ENCODE results near the gene PAPPA. TPM values are rescaled to one million over a fixed set of nuclear protein-coding genes. Genes with fewer than 3 reads are reported as not detected.

Gene PAPPA
- total and polyA plus RNA-seq, 4 experiments from 2014 or later, result not detected

GRCh38 chr9:116250891-116251290 is 97.3 kb downstream of the PAPPA start:
- Mint-ChIP-seq H3K9me3 (peaks cover 0 to 5% (median 1%) of the 10 kb centered on the region in 8 donors), H3K27me3 (peaks cover 0 to 2% of the 10 kb centered on the region in 2 donors), H3K4me1 (no peaks in the 10 kb centered on the region), H3K4me3 (no peak overlapping the region), H3K27ac (no peak overlapping the region), H3K36me3 (no peaks in the 10 kb centered on the region)
- DNase-seq, result no peak
- Histone ChIP-seq H3K4me1 (ENCODE audit: insufficient read depth, low read length) (no peaks in the 10 kb centered on the region), H3K27ac (ENCODE audit: low read depth, low read length) (no peak overlapping the region), H3K36me3 (ENCODE audit: insufficient read depth, low read length) (no peaks in the 10 kb centered on the region), H3K9me3 (ENCODE audit: control insufficient read depth in 1 of 2, low read length in 2 of 2) (no peaks in the 10 kb centered on the region), H3K4me3 (ENCODE audit: low read length in 2 of 2) (no peak overlapping the region), H3K27me3 (ENCODE audit: insufficient read depth, low read length) (no peaks in the 10 kb centered on the region)
- ChIA-PET POLR2A (ENCODE audit: partially characterized antibody) (no interaction called here), CTCF (ENCODE audit: partially characterized antibody) (no interaction called here)
- intact Hi-C loops (cut with micrococcal nuclease), result no loop called here

GRCh38 chr9:116251366-116251765 is 97.8 kb downstream of the PAPPA start:
- Histone ChIP-seq H3K27me3 (ENCODE audit: insufficient read depth, low read length) (no peaks in the 10 kb centered on the region), H3K9me3 (ENCODE audit: control insufficient read depth in 1 of 2, low read length in 2 of 2) (no peaks in the 10 kb centered on the region), H3K4me3 (ENCODE audit: low read length in 2 of 2) (no peak overlapping the region), H3K27ac (ENCODE audit: low read depth, low read length) (no peak overlapping the region), H3K4me1 (ENCODE audit: insufficient read depth, low read length) (no peaks in the 10 kb centered on the region), H3K36me3 (ENCODE audit: insufficient read depth, low read length) (no peaks in the 10 kb centered on the region)
- H3K9me3 Mint-ChIP-seq, result peaks cover 0 to 5% (median 1%) of the 10 kb centered on the region in 8 donors
- no peak for DNase-seq
- H3K27ac Mint-ChIP-seq, result no peak overlapping the region
- intact Hi-C loops (cut with micrococcal nuclease), result no loop called here
- CTCF ChIA-PET (ENCODE audit: partially characterized antibody), result no interaction called here
- H3K27me3 Mint-ChIP-seq, result peaks cover 0 to 2% of the 10 kb centered on the region in 2 donors
- H3K4me1 Mint-ChIP-seq, result no peaks in the 10 kb centered on the region
- POLR2A ChIA-PET (ENCODE audit: partially characterized antibody), result no interaction called here
- H3K4me3 Mint-ChIP-seq, result no peak overlapping the region
- no peaks in the 10 kb centered on the region for H3K36me3 Mint-ChIP-seq

- H3K4me3 ChIP-seq (ENCODE audit: low read length in 2 of 2), result no peak overlapping the region
- ChIA-PET POLR2A (ENCODE audit: partially characterized antibody) (no interaction called here), CTCF (ENCODE audit: partially characterized antibody) (no interaction called here)
- no peak overlapping the region for H3K27ac ChIP-seq (ENCODE audit: low read depth, low read length)
- no peaks in the 10 kb centered on the region for H3K27me3 ChIP-seq (ENCODE audit: insufficient read depth, low read length)
- no peaks in the 10 kb centered on the region for H3K36me3 ChIP-seq (ENCODE audit: insufficient read depth, low read length)
- no peaks in the 10 kb centered on the region for H3K4me1 ChIP-seq (ENCODE audit: insufficient read depth, low read length)
- H3K9me3 ChIP-seq (ENCODE audit: control insufficient read depth in 1 of 2, low read length in 2 of 2), result no peaks in the 10 kb centered on the region
- no peak overlapping the region for H3K27ac Mint-ChIP-seq
- H3K4me3 Mint-ChIP-seq, result no peak overlapping the region
- H3K9me3 Mint-ChIP-seq, result peaks cover 0 to 7% (median 0%) of the 10 kb centered on the region in 8 donors
- H3K27me3 Mint-ChIP-seq, result peaks cover 1 to 3% of the 10 kb centered on the region in 2 donors
- intact Hi-C loops (cut with micrococcal nuclease), result no loop called here
- no peaks in the 10 kb centered on the region for H3K36me3 Mint-ChIP-seq
- no peak for DNase-seq
- no peaks in the 10 kb centered on the region for H3K4me1 Mint-ChIP-seq
Observed at GRCh38 chr9:116260531-116260930, 106.9 kb downstream of the PAPPA start.

- Histone ChIP-seq H3K27me3 (ENCODE audit: insufficient read depth, low read length) (no peaks in the 10 kb centered on the region), H3K36me3 (ENCODE audit: insufficient read depth, low read length) (no peaks in the 10 kb centered on the region), H3K27ac (ENCODE audit: low read depth, low read length) (no peak overlapping the region), H3K4me1 (ENCODE audit: insufficient read depth, low read length) (no peaks in the 10 kb centered on the region), H3K4me3 (ENCODE audit: low read length in 2 of 2) (no peak overlapping the region), H3K9me3 (ENCODE audit: control insufficient read depth in 1 of 2, low read length in 2 of 2) (no peaks in the 10 kb centered on the region)
- no peak for DNase-seq
- Mint-ChIP-seq H3K4me3 (no peak overlapping the region), H3K9me3 (peaks cover 0 to 7% (median 0%) of the 10 kb centered on the region in 8 donors), H3K27me3 (peaks cover 1 to 3% of the 10 kb centered on the region in 2 donors), H3K27ac (no peak overlapping the region), H3K4me1 (no peaks in the 10 kb centered on the region), H3K36me3 (no peaks in the 10 kb centered on the region)
- POLR2A ChIA-PET (ENCODE audit: partially characterized antibody), result no interaction called here
- intact Hi-C loops (cut with micrococcal nuclease), result no loop called here
- CTCF ChIA-PET (ENCODE audit: partially characterized antibody), result no interaction called here
Observed at GRCh38 chr9:116262448-116262847, 108.9 kb downstream of the PAPPA start.

- intact Hi-C loops (cut with micrococcal nuclease), result no loop called here
- H3K4me3 ChIP-seq (ENCODE audit: low read length in 2 of 2), result no peak overlapping the region
Observed at GRCh38 chr9:116264361-116264760, 110.8 kb downstream of the PAPPA start.

GRCh38 chr9:116267021-116267420 is 113.4 kb downstream of the PAPPA start:
- H3K27ac ChIP-seq (ENCODE audit: low read depth, low read length), result no peak overlapping the region
- no peak for DNase-seq
- Mint-ChIP-seq H3K9me3 (peaks cover 0 to 11% (median under 1%) of the 10 kb centered on the region in 8 donors), H3K27me3 (peaks cover 0 to 3% of the 10 kb centered on the region in 2 donors), H3K27ac (no peak overlapping the region), H3K36me3 (no peaks in the 10 kb centered on the region), H3K4me3 (no peak overlapping the region), H3K4me1 (no peaks in the 10 kb centered on the region)
- intact Hi-C loops (cut with micrococcal nuclease), result no loop called here
- no peaks in the 10 kb centered on the region for H3K9me3 ChIP-seq (ENCODE audit: control insufficient read depth in 1 of 2, low read length in 2 of 2)
- no peaks in the 10 kb centered on the region for H3K4me1 ChIP-seq (ENCODE audit: insufficient read depth, low read length)
- ChIA-PET POLR2A (ENCODE audit: partially characterized antibody) (no interaction called here), CTCF (ENCODE audit: partially characterized antibody) (no interaction called here)
- no peaks in the 10 kb centered on the region for H3K36me3 ChIP-seq (ENCODE audit: insufficient read depth, low read length)
- H3K27me3 ChIP-seq (ENCODE audit: insufficient read depth, low read length), result no peaks in the 10 kb centered on the region
- no peak overlapping the region for H3K4me3 ChIP-seq (ENCODE audit: low read length in 2 of 2)

More at GRCh38 chr9:116264361-116264760, 110.8 kb downstream of the PAPPA start:
- no peaks in the 10 kb centered on the region for H3K4me1 Mint-ChIP-seq
- ChIA-PET CTCF (ENCODE audit: partially characterized antibody) (no interaction called here), POLR2A (ENCODE audit: partially characterized antibody) (no interaction called here)
- no peak for DNase-seq
- no peaks in the 10 kb centered on the region for H3K27me3 ChIP-seq (ENCODE audit: insufficient read depth, low read length)
- peaks cover 1 to 3% of the 10 kb centered on the region in 2 donors for H3K27me3 Mint-ChIP-seq
- no peak overlapping the region for H3K27ac ChIP-seq (ENCODE audit: low read depth, low read length)
- no peaks in the 10 kb centered on the region for H3K36me3 Mint-ChIP-seq
- no peaks in the 10 kb centered on the region for H3K9me3 ChIP-seq (ENCODE audit: control insufficient read depth in 1 of 2, low read length in 2 of 2)
- H3K27ac Mint-ChIP-seq, result no peak overlapping the region
- no peaks in the 10 kb centered on the region for H3K36me3 ChIP-seq (ENCODE audit: insufficient read depth, low read length)
- peaks cover 0 to 7% (median 0%) of the 10 kb centered on the region in 8 donors for H3K9me3 Mint-ChIP-seq
- H3K4me3 Mint-ChIP-seq, result no peak overlapping the region
- H3K4me1 ChIP-seq (ENCODE audit: insufficient read depth, low read length), result no peaks in the 10 kb centered on the region

GRCh38 chr9:116269250-116269649 is 115.7 kb downstream of the PAPPA start:
- POLR2A ChIA-PET (ENCODE audit: partially characterized antibody), result no interaction called here
- H3K36me3 Mint-ChIP-seq, result no peaks in the 10 kb centered on the region
- intact Hi-C loops (cut with micrococcal nuclease), result no loop called here
- H3K27ac Mint-ChIP-seq, result no peak overlapping the region
- Histone ChIP-seq H3K36me3 (ENCODE audit: insufficient read depth, low read length) (no peaks in the 10 kb centered on the region), H3K4me1 (ENCODE audit: insufficient read depth, low read length) (no peaks in the 10 kb centered on the region), H3K27ac (ENCODE audit: low read depth, low read length) (no peak overlapping the region), H3K27me3 (ENCODE audit: insufficient read depth, low read length) (no peaks in the 10 kb centered on the region), H3K9me3 (ENCODE audit: control insufficient read depth in 1 of 2, low read length in 2 of 2) (no peaks in the 10 kb centered on the region), H3K4me3 (ENCODE audit: low read length in 2 of 2) (no peak overlapping the region)
- no peaks in the 10 kb centered on the region for H3K4me1 Mint-ChIP-seq
- no peak overlapping the region for H3K4me3 Mint-ChIP-seq
- CTCF ChIA-PET (ENCODE audit: partially characterized antibody), result no interaction called here
- H3K9me3 Mint-ChIP-seq, result peaks cover 0 to 14% (median 2%) of the 10 kb centered on the region in 8 donors
- H3K27me3 Mint-ChIP-seq, result peaks cover 0 to 4% of the 10 kb centered on the region in 2 donors
- no peak for DNase-seq

GRCh38 chr9:116270546-116270945 is 117.0 kb downstream of the PAPPA start:
- H3K27ac Mint-ChIP-seq, result no peak overlapping the region
- H3K9me3 Mint-ChIP-seq, result peaks cover 0 to 8% (median 2%) of the 10 kb centered on the region in 8 donors
- Histone ChIP-seq H3K4me3 (ENCODE audit: low read length in 2 of 2) (no peak overlapping the region), H3K4me1 (ENCODE audit: insufficient read depth, low read length) (no peaks in the 10 kb centered on the region), H3K27me3 (ENCODE audit: insufficient read depth, low read length) (no peaks in the 10 kb centered on the region), H3K36me3 (ENCODE audit: insufficient read depth, low read length) (no peaks in the 10 kb centered on the region), H3K9me3 (ENCODE audit: control insufficient read depth in 1 of 2, low read length in 2 of 2) (no peaks in the 10 kb centered on the region), H3K27ac (ENCODE audit: low read depth, low read length) (no peak overlapping the region)
- DNase-seq, result no peak
- intact Hi-C loops (cut with micrococcal nuclease), result no loop called here
- no peaks in the 10 kb centered on the region for H3K36me3 Mint-ChIP-seq
- POLR2A ChIA-PET (ENCODE audit: partially characterized antibody), result no interaction called here
- H3K27me3 Mint-ChIP-seq, result peaks cover 2 to 5% of the 10 kb centered on the region in 2 donors
- no peaks in the 10 kb centered on the region for H3K4me1 Mint-ChIP-seq
- H3K4me3 Mint-ChIP-seq, result no peak overlapping the region
- CTCF ChIA-PET (ENCODE audit: partially characterized antibody), result no interaction called here
